CD4-positive, CD25-positive, alpha-beta regulatory T cell (primary cell): Measurements from ENCODE around the gene RPP14. TPM values are rescaled to one million over a fixed set of nuclear protein-coding genes. Genes with fewer than 3 reads are reported as not detected.
"Not testable (repeated sequence)": the region's sequence is repeated elsewhere in the genome, so short reads cannot be mapped to it uniquely, and the experiment has no call there.

Experiments
- ATAC-seq, 2 donors: fragments of 150-1000 bp; cut with Tn5 transposase; one replicate each; pipeline ENCODE4 v1.10.0; 2021; ENCODE audit warnings: low read depth in 2 of 2, moderate number of reproducible peaks in 2 of 2, moderate library complexity in 1 of 2
- DNase-seq, 3 donors: peaks; one replicate each; pipeline versions ENCODE4 v3.0.0 to v3.0.0-alpha.2; 2012 to 2022; ENCODE audit warnings: mixed read lengths in 1 of 3
- H3K27ac ChIP-seq: one replicate; pipeline ENCODE4 v1.7.0; 2013; ENCODE audit warnings: mild to moderate bottlenecking, low read length; ENCODE audit not compliant: insufficient read depth, poor library complexity, severe bottlenecking
- H3K27me3 ChIP-seq: one replicate; pipeline ENCODE4 v1.7.0; 2013; ENCODE audit warnings: low read length; ENCODE audit not compliant: control insufficient read depth, insufficient read depth
- H3K36me3 ChIP-seq: one replicate; pipeline ENCODE4 v1.7.0; 2013; ENCODE audit warnings: mild to moderate bottlenecking, low read length, moderate library complexity; ENCODE audit not compliant: control insufficient read depth, insufficient read depth
- H3K4me1 ChIP-seq: 2 replicates; pipeline ENCODE4 v1.7.0; 2013; ENCODE audit warnings: mild to moderate bottlenecking, low read length; ENCODE audit not compliant: insufficient read depth, control insufficient read depth, poor library complexity, severe bottlenecking
- H3K4me3 ChIP-seq: one replicate; pipeline ENCODE4 v1.7.0; 2013; ENCODE audit warnings: low read depth, mild to moderate bottlenecking, low read length, moderate library complexity
- H3K9me3 ChIP-seq, 2 experiments: 1 replicate in 1 of 2; 2 replicates in 1 of 2; pipeline ENCODE4 v1.7.0; 2013; ENCODE audit warnings: low read length in 2 of 2, mild to moderate bottlenecking in 1 of 2, moderate library complexity in 1 of 2; ENCODE audit not compliant: control insufficient read depth in 2 of 2
- H3K27ac Mint-ChIP-seq, 3 donors: one replicate each; pipeline ENCODE4 v1.8.0; 2020 to 2022; ENCODE audit warnings: mild to moderate bottlenecking in 3 of 3, mixed read lengths in 3 of 3, moderate library complexity in 2 of 3
- H3K27me3 Mint-ChIP-seq: one replicate; pipeline ENCODE4 v1.8.0; 2022; ENCODE audit warnings: mild to moderate bottlenecking, mixed read lengths
- H3K36me3 Mint-ChIP-seq: one replicate; pipeline ENCODE4 v1.8.0; 2020; ENCODE audit warnings: mixed read lengths
- H3K4me1 Mint-ChIP-seq, 4 donors: one replicate each; pipeline ENCODE4 v1.8.0; 2020 to 2022; ENCODE audit warnings: mixed read lengths in 4 of 4, mild to moderate bottlenecking in 1 of 4
- H3K4me3 Mint-ChIP-seq, 4 donors: one replicate each; pipeline ENCODE4 v1.8.0; 2020 to 2022; ENCODE audit warnings: mild to moderate bottlenecking in 4 of 4, mixed read lengths in 4 of 4, moderate library complexity in 3 of 4
- H3K9me3 Mint-ChIP-seq, 7 donors: one replicate each; pipeline ENCODE4 v1.8.0; 2020 to 2022; ENCODE audit warnings: mixed read lengths in 7 of 7, mild to moderate bottlenecking in 3 of 7, moderate library complexity in 2 of 7
- polyA plus RNA-seq, 4 donors: library from polyadenylated mRNA; unstranded; fragments of 300-500 nt; fragmentation: Illumina TruSeq; gene quantifications; one replicate each; pipeline ENCODE4 v1.2.3, GENCODE V29; 2021
- total RNA-seq: library from RNA; stranded (reverse); gene quantifications from one replicate; pipeline ENCODE4 v1.2.3, GENCODE V29; 2022

Gene RPP14
- total and polyA plus RNA-seq, 5 donors from 2014 or later, result 5.7 to 14.3 (median 7.0) TPM

DNA sequence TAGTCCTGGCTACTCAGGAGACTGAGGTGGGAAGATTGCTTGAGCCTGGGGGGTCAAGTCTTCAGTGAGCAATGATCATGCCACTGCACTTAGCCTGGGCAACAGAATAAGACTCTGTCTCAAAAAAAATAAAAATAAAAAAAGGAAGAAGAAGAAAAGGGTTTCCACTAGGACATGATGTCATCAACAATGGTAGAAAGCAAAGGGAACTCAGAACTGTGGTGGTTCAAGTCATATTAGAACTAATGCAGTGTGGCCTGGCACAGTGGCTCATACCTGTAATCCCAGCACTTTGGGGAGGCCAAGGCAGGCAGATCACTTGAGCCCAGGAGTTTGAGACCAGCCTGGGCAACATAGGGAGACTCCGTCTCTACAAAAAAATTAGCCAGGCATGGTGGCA is 38.5 kb upstream of the RPP14 start:
- H3K27ac Mint-ChIP-seq, H3K9me3 ChIP-seq, H3K4me3 ChIP-seq, H3K27me3 Mint-ChIP-seq, ATAC-seq, H3K4me3 Mint-ChIP-seq, H3K27me3 ChIP-seq, H3K4me1 ChIP-seq, H3K9me3 Mint-ChIP-seq, H3K36me3 ChIP-seq, H3K4me1 Mint-ChIP-seq, DNase-seq, H3K27ac ChIP-seq: not testable (repeated sequence)
- H3K36me3 Mint-ChIP-seq, result peaks cover 28% of the 10 kb centered on the region

DNA sequence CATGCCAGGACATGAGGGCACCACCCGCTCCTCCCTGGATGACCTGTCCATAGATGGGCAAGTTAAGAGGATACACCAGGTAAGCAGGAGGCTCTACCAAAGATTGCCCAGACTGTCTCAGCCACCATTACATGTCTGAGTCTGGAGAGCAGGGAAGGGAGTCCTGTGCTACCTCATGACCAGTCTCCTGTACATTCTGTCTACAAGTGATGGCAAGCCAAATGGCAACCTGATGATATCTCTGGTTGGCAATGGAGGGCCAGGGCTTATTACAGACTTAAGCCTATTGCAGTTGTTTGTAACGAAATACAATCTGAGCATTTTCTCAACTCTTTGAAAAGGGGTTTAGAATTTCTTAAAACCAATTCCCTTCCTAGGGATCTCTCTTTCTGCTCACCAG is 36.7 kb upstream of the RPP14 start:
- H3K4me3 Mint-ChIP-seq, result no peak overlapping the region
- Histone ChIP-seq H3K9me3 (no peaks in the 10 kb centered on the region), H3K4me3 (no peak overlapping the region), H3K36me3 (no peaks in the 10 kb centered on the region), H3K27me3 (no peaks in the 10 kb centered on the region), H3K4me1 (no peaks in the 10 kb centered on the region), H3K27ac (no peak overlapping the region)
- H3K9me3 Mint-ChIP-seq, result no peaks in the 10 kb centered on the region
- no peaks in the 10 kb centered on the region for H3K27me3 Mint-ChIP-seq
- no peak overlapping the region for H3K27ac Mint-ChIP-seq
- peaks cover 37% of the 10 kb centered on the region for H3K36me3 Mint-ChIP-seq
- peaks cover 0 to 9% (median 0%) of the 10 kb centered on the region in 4 donors for H3K4me1 Mint-ChIP-seq
- no peak for ATAC-seq
- no peak for DNase-seq

GRCh38 chr3:58270485-58270884 is 35.6 kb upstream of the RPP14 start:
- Histone ChIP-seq H3K4me3 (no peak overlapping the region), H3K9me3 (no peaks in the 10 kb centered on the region), H3K36me3 (peaks cover 3% of the 10 kb centered on the region), H3K4me1 (no peaks in the 10 kb centered on the region), H3K27ac (no peak overlapping the region), H3K27me3 (no peaks in the 10 kb centered on the region)
- Mint-ChIP-seq H3K27me3 (no peaks in the 10 kb centered on the region), H3K27ac (no peak overlapping the region), H3K36me3 (peaks cover 44% of the 10 kb centered on the region), H3K4me3 (no peak overlapping the region), H3K9me3 (no peaks in the 10 kb centered on the region), H3K4me1 (peaks cover 0 to 9% (median 0%) of the 10 kb centered on the region in 4 donors)
- no peak for DNase-seq
- no peak for ATAC-seq

DNA sequence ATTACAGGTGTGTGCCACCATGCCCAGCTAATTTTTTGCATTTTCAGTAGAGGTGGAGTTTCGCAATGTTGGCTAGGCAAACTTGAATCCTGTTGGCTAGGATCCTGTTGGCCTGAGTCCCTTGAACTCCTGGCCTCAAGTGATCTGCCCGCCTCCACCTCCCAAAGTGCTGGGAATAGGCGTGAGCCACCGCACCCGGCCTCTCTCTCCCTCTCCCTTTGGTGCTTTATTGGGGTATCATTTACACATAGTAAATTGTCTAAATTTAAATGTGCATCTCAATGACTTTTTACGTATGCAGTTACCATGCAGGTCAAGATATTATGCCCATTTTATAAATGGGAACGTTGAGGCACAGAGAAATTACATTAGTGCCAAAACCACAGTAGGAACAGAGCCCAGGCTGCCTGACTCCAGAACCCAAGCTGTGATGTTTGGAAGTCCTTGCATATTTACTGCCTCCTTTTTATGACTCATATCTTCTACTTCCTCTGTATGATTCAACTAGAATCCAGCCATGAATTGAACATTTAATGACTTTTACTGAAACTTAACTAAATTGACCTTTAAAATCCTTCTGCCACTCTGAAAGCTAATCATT is 34.0 kb upstream of the RPP14 start:
- DNase-seq (peak in 1 of 3 donors; percentile 13), ATAC-seq (no peak)
- no peak overlapping the region for H3K27ac Mint-ChIP-seq
- H3K27me3 Mint-ChIP-seq, result no peaks in the 10 kb centered on the region
- peaks cover 52% of the 10 kb centered on the region for H3K36me3 Mint-ChIP-seq
- H3K4me3 ChIP-seq, result no peak overlapping the region
- no peaks in the 10 kb centered on the region for H3K9me3 ChIP-seq
- no peaks in the 10 kb centered on the region for H3K4me1 ChIP-seq
- peaks cover 3% of the 10 kb centered on the region for H3K36me3 ChIP-seq
- peaks cover 0 to 10% (median 0%) of the 10 kb centered on the region in 4 donors for H3K4me1 Mint-ChIP-seq
- H3K27ac ChIP-seq, result no peak overlapping the region
- H3K9me3 Mint-ChIP-seq, result peaks cover 0 to 2% (median 0%) of the 10 kb centered on the region in 7 donors
- no peak overlapping the region for H3K4me3 Mint-ChIP-seq
- no peaks in the 10 kb centered on the region for H3K27me3 ChIP-seq

DNA sequence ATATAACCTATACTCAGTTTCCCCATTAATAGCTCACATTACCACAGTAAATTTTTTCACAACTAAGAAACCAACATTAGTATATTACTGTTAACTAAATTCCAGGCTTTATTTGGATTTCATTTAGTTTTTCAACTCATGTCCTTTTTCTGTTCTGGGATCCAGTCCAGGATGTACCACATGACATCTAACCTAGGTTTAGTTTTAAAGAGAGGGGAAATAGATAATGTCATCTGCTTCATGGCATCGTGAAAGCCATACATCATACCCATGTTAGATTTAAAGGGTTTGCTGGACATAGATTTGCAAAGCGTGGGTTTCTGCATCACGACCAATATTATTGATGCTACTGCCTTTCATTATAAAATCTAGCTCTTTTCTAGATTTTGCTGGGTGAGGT is 33.2 kb upstream of the RPP14 start:
- peaks cover 0 to 10% (median 0%) of the 10 kb centered on the region in 4 donors for H3K4me1 Mint-ChIP-seq
- H3K4me3 ChIP-seq, result no peak overlapping the region
- no peak overlapping the region for H3K27ac Mint-ChIP-seq
- H3K9me3 ChIP-seq, result no peaks in the 10 kb centered on the region
- no peak overlapping the region for H3K4me3 Mint-ChIP-seq
- peaks cover 0 to 2% (median 0%) of the 10 kb centered on the region in 7 donors for H3K9me3 Mint-ChIP-seq
- no peaks in the 10 kb centered on the region for H3K4me1 ChIP-seq
- H3K27me3 Mint-ChIP-seq, result no peaks in the 10 kb centered on the region
- peaks cover 50% of the 10 kb centered on the region for H3K36me3 Mint-ChIP-seq
- no peak overlapping the region for H3K27ac ChIP-seq
- no peaks in the 10 kb centered on the region for H3K27me3 ChIP-seq
- peaks cover 3% of the 10 kb centered on the region for H3K36me3 ChIP-seq
- ATAC-seq (no peak), DNase-seq (no peak)

GRCh38 chr3:58273362-58273761 is 32.7 kb upstream of the RPP14 start:
- peaks cover 48% of the 10 kb centered on the region for H3K36me3 Mint-ChIP-seq
- not testable (repeated sequence) for DNase-seq, H3K4me1 ChIP-seq, H3K36me3 ChIP-seq, H3K4me3 ChIP-seq, H3K4me3 Mint-ChIP-seq, H3K4me1 Mint-ChIP-seq, H3K27me3 Mint-ChIP-seq, ATAC-seq, H3K27ac Mint-ChIP-seq, H3K27me3 ChIP-seq, H3K9me3 ChIP-seq, H3K27ac ChIP-seq, H3K9me3 Mint-ChIP-seq

DNA sequence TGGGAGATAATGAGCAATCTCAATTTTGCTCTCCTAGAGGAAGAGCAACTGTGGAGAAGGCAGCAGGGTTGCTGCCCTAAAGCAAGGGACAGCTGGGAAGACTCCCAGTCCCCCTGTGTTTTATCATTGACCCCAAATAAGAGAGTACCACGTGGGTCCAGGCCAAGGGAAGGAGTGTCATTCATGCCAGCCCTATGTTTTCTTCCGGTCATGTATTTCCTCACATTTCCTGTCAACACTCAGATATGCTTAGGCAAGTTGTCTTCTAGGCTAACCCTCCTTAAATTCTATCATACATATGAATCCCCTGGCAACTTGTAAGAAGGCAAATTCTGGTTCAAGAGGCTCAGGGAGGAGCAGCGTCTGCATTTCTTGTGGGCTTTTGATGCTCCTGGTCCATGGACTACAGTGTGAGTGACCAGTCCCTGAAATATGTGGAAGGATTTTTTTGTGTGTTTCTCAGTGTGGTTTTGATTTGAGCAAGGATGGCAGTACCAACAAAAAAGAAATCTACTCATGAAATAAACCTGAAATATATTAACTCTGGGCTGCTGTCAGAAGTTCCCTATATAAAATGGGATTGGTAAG is 31.9 kb upstream of the RPP14 start:
- Histone ChIP-seq H3K27me3 (no peaks in the 10 kb centered on the region), H3K9me3 (no peaks in the 10 kb centered on the region), H3K4me1 (no peaks in the 10 kb centered on the region), H3K27ac (no peak overlapping the region), H3K4me3 (no peak overlapping the region), H3K36me3 (peaks cover 3% of the 10 kb centered on the region)
- peaks cover 0 to 5% (median 0%) of the 10 kb centered on the region in 4 donors for H3K4me1 Mint-ChIP-seq
- H3K4me3 Mint-ChIP-seq, result no peak overlapping the region
- H3K27ac Mint-ChIP-seq, result no peak overlapping the region
- no peaks in the 10 kb centered on the region for H3K27me3 Mint-ChIP-seq
- DNase-seq (no peak), ATAC-seq (no peak)
- H3K9me3 Mint-ChIP-seq, result peaks cover 0 to 2% (median 0%) of the 10 kb centered on the region in 7 donors
- peaks cover 43% of the 10 kb centered on the region for H3K36me3 Mint-ChIP-seq

DNA sequence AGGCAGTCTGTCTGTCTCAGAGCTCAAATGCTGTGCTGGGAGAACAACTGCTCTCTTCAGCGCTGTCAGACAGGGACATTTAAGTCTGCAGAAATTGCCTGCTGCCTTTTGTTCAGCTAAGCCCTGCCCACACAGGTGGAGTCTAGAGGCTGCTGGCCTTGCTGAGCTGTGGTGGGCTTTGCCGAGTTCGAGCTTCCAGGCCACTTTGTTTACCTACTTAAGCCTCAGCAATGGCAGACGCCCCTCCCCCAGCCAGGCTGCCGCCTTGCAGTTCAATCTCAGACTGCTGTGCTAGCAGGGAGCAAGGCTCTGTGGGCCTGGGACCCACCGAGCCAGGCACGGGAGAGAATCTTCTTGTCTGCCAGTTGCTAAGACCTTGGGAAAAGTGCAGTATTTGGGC is 25.0 kb upstream of the RPP14 start:
- Histone ChIP-seq H3K9me3 (no peaks in the 10 kb centered on the region), H3K4me1 (no peaks in the 10 kb centered on the region), H3K27me3 (no peaks in the 10 kb centered on the region), H3K4me3 (no peak overlapping the region), H3K36me3 (no peaks in the 10 kb centered on the region), H3K27ac (no peak overlapping the region)
- Mint-ChIP-seq H3K4me1 (peaks cover 0 to 5% (median 0%) of the 10 kb centered on the region in 4 donors), H3K36me3 (peaks cover 35% of the 10 kb centered on the region), H3K27ac (no peak overlapping the region), H3K9me3 (peaks cover 0 to 2% (median 0%) of the 10 kb centered on the region in 7 donors), H3K4me3 (no peak overlapping the region), H3K27me3 (no peaks in the 10 kb centered on the region)
- ATAC-seq (no peak), DNase-seq (no peak)
